AML-193 (cell line): Measurements from ENCODE around the gene GTF3C1.
A peak's percentile ranks its signal among the peaks of the same experiment; 100 is the strongest.
"Not testable (repeated sequence)": the region's sequence is repeated elsewhere in the genome, so short reads cannot be mapped to it uniquely, and the experiment has no call there.

Experiments
- DNase-seq, 2 experiments: peaks; one replicate each; lab custom pipeline; 2025; lab: John Stamatoyannopoulos, UW

The GTF3C1 gene, protein sequence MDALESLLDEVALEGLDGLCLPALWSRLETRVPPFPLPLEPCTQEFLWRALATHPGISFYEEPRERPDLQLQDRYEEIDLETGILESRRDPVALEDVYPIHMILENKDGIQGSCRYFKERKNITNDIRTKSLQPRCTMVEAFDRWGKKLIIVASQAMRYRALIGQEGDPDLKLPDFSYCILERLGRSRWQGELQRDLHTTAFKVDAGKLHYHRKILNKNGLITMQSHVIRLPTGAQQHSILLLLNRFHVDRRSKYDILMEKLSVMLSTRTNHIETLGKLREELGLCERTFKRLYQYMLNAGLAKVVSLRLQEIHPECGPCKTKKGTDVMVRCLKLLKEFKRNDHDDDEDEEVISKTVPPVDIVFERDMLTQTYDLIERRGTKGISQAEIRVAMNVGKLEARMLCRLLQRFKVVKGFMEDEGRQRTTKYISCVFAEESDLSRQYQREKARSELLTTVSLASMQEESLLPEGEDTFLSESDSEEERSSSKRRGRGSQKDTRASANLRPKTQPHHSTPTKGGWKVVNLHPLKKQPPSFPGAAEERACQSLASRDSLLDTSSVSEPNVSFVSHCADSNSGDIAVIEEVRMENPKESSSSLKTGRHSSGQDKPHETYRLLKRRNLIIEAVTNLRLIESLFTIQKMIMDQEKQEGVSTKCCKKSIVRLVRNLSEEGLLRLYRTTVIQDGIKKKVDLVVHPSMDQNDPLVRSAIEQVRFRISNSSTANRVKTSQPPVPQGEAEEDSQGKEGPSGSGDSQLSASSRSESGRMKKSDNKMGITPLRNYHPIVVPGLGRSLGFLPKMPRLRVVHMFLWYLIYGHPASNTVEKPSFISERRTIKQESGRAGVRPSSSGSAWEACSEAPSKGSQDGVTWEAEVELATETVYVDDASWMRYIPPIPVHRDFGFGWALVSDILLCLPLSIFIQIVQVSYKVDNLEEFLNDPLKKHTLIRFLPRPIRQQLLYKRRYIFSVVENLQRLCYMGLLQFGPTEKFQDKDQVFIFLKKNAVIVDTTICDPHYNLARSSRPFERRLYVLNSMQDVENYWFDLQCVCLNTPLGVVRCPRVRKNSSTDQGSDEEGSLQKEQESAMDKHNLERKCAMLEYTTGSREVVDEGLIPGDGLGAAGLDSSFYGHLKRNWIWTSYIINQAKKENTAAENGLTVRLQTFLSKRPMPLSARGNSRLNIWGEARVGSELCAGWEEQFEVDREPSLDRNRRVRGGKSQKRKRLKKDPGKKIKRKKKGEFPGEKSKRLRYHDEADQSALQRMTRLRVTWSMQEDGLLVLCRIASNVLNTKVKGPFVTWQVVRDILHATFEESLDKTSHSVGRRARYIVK (N-terminal part only)

GRCh38 chr16:27549746-27550581 lies at the start of gene GTF3C1, which contains the start of gene KATNIP:
Gene GTF3C1 (minus strand): TSS chr16:27549913. CDS start chr16:27549890, 23 bp downstream.
Gene KATNIP (plus strand): TSS chr16:27550144. CDS start chr16:27550171, 27 bp downstream.
- DNase-seq = peak; percentile 93 to 94

DNA sequence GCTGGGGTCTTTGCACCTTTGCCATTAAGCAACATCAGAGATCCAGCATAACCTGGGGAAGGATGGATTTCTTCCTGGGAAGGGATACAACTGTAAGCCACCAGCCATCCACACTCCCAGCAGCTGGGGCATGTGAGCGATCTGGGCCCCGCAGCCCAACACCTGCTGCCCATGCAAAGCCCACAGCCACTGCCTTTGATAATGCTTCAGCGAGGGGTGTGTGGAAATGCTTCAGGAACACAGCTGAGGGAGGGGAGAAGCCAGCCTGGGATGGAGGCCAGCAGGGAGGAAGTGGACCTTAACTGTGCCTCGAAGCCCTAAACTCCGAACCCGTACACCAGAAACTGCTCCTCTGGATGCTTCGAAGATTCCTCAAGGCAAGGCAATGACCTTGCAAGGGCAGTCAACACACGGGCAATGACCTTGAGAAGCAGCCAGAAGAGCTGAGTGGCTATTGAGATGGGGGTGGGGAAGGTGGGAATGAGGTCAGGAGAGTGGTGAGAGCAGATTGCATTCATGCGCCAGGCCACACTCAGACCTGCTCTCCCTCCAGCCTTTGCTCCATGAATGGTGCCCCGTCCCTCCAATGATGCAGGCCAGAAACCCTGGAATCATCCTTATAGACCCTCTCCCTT lies 49.3 kb upstream of the GTF3C1 start:
- DNase-seq = no peak

- DNase-seq = no peak
Measured at GRCh38 chr16:27598220-27598619, 48.5 kb upstream of the GTF3C1 start.

DNA sequence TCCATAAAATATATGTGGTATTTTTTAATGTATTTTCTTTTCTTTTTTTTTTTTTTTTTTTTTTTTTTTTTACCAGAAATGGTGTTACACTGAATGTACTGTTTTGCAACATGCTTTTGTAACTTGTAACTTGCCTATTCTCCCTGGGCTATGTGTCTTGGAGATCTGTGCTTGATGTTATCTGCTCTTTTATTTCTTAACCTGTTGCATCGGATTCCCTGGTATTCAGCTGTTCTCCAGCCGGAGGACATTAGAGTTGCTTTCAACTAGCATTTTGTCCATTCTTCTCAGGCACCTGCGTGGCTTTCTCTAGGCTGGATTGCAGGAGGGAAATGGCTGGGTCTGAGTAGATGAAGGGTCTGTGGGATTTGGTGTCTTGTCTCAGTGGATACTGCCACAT lies 47.6 kb upstream of the GTF3C1 start:
- DNase-seq = no peak

DNA sequence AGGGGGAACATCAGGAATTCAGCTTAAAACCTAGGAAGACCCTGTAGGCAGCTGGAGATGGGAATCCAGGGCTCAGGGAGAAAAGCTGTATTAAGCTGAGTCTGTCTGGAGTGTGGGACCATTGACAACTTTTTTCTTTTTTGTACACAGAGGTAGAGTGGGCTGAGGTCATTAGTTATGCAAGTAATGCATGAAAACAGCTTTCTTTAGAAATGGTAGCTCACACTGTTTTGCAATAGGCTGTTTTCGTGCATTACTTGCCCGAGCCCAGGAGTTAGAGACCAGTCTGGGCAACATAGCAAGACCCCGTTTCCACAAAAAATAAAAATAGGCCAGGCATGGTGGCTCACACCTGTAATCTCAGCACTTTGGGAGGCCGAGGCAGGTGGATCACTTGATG lies 46.7 kb upstream of the GTF3C1 start:
- DNase-seq = no peak

DNA sequence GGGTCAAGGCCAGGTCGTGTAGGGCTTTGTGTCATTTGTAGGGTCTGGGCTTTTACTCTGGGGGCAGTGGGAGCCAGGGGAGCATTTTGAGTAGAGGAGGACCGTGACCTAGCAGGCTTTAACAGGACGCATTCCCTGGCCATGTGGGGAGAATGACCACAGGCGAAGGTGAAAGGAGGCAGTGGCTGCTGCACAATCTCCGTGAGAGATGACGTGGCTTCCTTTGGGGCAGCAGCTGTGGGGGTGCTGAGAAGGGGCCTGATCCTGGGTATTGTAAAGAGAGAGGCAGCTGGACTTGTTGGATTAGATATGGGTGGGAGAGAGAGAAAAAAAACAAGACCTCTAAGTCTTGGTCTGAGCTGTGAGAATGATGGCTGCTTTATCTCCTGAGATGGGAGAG lies 46.3 kb upstream of the GTF3C1 start:
- no peak for DNase-seq

DNA sequence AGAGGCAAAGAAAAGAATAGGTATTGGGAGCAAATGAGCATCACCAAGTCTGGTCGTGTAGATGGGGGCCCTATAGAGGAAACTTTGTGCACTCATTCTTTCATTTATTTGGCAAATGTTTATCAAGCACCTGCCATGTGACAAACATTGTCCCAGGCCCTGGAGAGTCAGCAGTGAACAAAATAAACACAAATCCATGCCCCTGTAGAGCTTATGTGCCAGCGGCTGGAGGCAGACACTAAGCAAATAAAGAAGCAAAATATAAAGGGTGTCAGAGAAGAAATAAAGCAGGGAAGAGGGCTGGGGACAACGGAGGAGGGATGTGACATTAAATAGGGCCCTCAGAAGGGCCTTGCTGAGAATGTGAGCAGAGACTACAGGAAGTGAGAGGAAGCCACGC lies 45.8 kb upstream of the GTF3C1 start:
- no peak for DNase-seq

- no peak for DNase-seq
Measured at GRCh38 chr16:27591837-27592236, 42.1 kb upstream of the GTF3C1 start.

- no peak for DNase-seq
Measured at GRCh38 chr16:27588057-27588456, 38.3 kb upstream of the GTF3C1 start.

DNA sequence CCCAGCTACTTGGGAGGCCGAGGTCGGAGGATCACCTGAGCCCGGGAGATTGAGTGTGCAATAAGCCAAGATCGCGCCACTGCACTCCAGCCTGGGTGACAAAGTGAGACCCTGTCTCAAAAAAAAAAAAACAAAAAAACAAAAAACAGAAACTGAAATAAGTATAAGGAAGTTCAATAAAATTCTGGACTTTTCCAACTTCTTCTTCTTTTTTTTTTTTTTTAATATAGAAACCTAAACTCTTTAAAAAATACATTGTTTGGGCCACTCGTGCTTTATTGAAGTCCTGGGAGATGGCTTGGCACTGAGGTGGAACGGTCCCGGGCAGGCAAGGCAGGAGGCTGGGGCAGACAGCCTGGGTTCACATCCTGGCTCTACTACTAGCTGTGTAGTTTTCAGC lies 37.0 kb upstream of the GTF3C1 start:
- DNase-seq = no peak

GRCh38 chr16:27585200-27585599 lies 35.5 kb upstream of the GTF3C1 start:
- no peak for DNase-seq

DNA sequence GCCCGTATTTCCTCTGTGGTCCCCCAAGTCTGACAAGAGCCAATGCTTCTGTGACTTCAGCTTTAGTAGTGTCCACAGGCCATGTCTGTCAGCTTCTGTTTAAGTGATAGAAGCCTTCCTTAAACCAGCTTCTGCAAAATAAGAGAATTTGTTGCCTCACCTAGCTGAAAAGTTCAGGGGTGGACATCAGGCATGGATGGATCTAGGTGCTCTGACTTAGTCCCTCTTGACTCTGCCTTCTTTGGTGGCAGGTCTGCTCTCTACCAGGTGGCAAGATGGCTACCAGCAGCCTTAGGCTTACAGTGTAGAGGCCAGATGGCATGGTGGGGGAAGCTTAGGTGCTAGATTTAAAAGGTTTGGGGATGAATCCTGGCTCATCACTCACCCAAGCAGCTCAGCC lies 33.9 kb upstream of the GTF3C1 start:
- no peak for DNase-seq

GRCh38 chr16:27582883-27583282 lies 33.2 kb upstream of the GTF3C1 start:
- DNase-seq = no peak

DNA sequence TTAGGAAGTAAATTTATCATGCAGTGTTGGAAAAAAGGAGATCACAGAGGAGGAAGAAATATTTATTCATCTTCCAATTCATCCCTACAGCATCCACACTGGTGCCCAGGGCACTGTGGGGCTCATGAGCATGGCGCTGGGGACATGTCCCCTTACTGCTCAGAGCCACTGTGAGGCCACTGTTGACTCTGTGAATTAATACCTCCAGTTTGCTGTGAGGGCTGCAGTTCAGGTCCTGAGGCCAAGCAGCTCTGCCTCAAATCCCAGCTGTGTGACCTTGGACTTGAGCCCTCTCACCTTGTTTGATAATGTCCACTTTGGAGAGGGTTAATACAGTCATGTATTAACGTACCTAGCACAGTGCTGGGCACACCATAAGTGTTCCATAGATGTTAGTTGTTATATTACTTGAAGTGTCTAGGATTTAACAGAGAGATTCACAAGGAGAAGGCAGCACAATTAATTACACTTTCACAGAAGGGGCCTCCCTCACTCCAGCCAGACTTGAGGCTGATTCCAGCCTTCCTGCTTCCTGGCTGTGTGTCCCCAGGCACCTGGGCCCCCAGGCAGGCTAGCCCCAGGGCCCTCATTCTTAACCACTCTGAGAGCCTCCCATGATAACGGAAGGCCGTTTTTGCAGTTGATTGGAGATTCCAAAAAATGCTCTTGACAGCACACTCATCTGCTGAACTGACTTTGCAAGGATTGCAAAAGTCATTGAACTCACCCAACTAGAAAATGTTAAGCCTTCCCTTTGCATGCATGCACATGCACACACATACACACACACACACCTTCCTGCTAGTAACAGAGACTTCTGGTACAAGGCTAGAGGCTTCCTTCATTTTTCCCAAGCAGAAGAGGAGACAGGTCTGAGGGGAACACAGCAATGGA lies 29.6 kb upstream of the GTF3C1 start:
- no peak for DNase-seq

- DNase-seq = no peak
Measured at GRCh38 chr16:27576729-27577128, 27.0 kb upstream of the GTF3C1 start.

- no peak for DNase-seq
Measured at GRCh38 chr16:27572711-27573110, 23.0 kb upstream of the GTF3C1 start.

GRCh38 chr16:27571433-27572326 lies 22.0 kb upstream of the GTF3C1 start:
- DNase-seq = no peak

GRCh38 chr16:27570986-27571385 lies 21.3 kb upstream of the GTF3C1 start:
- not testable (repeated sequence) for DNase-seq

- DNase-seq = no peak
Measured at GRCh38 chr16:27568077-27568476, 18.4 kb upstream of the GTF3C1 start.
